Measurements from ENCODE around the gene ABR.

ABR gene

GRCh38 chr17:1042486-1042885 lies 137.3 kb downstream of the ABR start:
- DNase-seq, result no peak

- no peak for DNase-seq
Observed at GRCh38 chr17:1041746-1042145, 138.0 kb downstream of the ABR start.

DNA sequence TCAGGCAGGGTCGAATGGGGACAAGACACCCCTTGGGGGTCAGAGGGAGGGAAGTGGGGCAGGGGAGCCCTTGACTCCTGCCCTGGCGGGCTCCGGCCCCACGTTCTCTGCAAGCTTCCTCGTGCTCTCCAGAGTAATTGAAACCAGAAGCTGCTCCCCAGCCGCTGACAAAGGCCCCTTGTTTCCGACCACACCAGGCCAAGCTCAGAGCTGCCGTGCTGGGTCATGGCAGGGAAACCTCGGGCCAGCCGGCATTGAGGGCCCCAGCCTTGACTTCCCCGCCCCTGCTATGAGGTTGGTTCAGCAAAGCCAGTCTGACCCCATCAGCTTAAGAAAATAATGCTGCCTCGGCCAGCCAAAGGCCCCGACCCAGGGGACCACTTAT lies 139.6 kb downstream of the ABR start:
- no peak for DNase-seq

- DNase-seq, result peak; percentile 45 to 47
Observed at GRCh38 chr17:1039511-1040215, 140.1 kb downstream of the ABR start.

DNA sequence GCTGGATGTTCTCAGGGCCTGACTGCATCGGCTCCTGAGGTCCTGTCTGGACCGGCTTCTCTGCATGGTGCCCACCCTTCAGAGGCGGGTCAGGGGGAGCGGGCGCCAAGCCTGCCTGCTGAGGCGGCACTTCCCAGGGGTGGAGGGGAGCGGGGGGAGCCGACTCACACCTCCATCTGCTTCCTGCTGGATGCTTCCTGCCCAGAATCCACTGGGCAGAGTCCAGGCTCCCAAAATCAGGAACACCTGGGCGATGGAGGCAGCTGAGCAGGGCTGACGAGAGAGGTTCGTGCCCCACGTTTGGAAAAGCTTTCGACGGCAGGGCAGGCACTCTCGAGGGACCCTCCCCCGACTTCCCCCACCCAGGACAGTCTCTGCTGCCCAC lies 140.7 kb downstream of the ABR start:
- DNase-seq, result no peak

- DNase-seq, result no peak
Observed at GRCh38 chr17:1038459-1039122, 141.2 kb downstream of the ABR start.

- DNase-seq, result no peak
Observed at GRCh38 chr17:1037238-1037879, 142.4 kb downstream of the ABR start.

GRCh38 chr17:1036845-1037237 lies 142.9 kb downstream of the ABR start:
- no peak for DNase-seq

- DNase-seq, result no peak
Observed at GRCh38 chr17:1036171-1036844, 143.5 kb downstream of the ABR start.

- DNase-seq, result no peak
Observed at GRCh38 chr17:1035546-1036170, 144.1 kb downstream of the ABR start.

DNA sequence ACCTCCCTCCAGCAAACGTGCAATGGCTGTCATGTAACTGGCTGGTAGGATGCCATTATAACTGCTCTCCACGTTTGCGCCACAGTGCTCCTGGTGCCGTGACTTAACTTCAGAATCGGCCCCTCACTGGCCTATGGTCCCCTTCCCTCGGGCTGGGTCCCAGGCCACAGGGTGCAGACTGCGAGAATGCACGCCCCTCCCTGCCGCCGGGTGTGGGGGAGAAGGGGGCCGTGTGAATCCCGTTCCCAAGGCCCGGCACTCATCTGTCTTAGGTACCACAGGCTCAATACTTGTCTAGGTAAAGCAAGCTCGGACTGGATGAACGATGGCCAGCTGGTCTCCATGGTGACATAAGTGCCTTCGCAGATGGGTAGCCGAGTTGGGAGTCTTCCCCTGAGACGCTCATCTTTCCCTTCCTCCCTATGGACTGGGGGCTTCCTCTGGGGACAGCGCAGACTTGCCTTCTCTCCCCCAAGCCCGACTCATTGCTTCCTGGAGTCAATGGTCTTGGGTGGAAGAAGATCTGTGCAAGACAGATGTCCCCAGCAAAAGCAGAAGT lies 145.1 kb downstream of the ABR start:
- DNase-seq, result no peak

DNA sequence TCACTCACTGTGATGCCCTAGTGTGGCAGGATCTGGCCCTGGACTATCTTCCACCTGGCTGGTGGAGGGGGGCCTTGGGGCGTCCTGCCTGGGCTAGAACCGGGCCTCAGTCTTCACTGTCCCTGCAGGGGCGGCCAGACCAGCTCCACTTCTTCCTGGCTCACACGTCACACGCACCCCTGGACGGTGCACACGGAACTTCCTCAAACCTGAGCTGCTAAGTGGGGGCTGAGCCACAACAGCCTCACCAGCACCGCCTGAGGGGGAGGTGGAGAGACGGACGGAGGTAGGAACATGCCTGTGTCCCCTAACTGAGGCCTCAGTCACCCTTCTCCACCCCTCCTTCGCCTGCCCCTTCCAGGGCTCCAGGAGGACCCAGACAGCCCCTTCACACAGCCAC lies 146.3 kb downstream of the ABR start:
- peak; percentile 3 to 16 for DNase-seq

DNA sequence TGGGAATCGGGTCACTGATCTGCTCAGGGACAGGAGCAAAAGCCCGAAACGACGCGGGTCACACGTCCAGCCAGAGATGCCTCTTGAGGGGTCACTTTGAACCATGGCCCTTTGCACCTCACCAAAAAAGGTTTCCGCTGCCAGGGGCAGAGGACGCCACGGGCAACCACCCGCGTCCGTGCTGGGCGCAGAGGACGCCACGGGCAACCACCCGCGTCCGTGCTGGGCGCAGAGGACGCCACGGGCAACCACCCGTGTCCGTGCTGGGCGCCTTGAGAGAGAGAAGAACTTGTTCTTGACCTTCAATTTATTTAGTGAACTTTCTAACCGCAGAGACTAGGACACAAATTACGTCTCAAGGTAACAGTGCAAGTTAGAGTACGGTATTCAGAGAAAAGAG lies 147.4 kb downstream of the ABR start:
- no peak for DNase-seq

DNA sequence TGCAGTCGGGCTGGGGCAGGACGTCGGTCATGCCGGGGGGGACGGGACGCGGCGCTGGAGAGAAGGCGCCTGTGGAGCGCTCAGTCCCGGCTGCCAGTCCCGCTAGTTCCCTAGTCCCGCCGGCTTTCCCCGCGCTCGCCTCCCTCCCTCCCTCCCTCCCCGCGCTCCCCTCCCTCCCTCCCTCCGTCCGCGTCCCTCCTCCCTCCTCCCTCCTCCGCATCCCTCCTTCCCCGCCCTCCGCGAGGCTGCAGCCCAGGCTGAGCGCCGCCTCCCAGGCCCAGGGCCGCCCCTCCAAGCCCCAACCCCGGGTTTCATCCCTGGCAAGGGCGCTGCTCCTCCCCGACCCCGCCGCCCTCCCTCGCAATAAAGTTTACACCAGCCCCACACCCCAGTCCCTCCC lies 148.1 kb downstream of the ABR start:
- no peak for DNase-seq

DNA sequence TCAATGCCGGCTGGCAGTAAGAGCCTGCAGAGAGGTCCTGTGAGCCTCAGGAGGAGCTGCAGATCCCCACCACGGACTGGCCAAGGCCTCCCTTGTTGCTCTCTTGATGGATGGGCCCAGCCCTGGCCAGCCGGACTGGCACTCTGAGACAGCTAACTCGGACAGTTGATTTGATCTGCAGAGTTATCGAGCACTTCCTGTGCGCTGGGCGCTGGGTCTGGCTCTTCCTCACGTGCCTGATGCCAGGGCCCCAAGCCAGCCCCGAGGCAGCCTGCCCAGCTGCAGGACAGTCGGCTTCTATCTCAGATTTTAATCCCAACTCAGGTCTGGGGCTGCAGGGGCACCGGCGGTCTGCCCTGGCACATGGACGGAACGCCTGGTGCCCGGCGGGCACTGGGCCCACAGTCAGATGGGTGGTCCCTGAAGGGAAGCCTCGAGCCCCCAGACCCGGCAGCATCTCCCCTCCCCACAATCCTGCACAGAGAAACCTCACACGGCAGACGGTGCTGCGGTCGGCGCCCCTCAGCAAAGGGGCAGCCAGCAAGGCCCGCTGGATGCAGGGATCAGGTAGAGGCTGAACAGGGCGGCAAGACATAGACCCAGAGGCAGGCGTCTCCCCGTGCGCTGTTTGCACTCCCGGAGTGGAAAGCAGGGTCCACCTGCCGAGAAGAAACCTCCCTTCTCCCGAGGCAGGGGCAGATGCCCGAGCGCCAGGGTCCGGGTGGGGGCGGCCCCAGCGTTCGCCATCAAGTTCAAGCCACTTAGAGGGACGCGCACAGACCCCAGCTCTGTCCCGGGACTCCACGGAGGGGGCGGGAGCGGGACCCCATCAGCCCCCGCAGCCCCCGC lies 148.9 kb downstream of the ABR start:
- DNase-seq, result no peak

GRCh38 chr17:1029922-1030644 lies 149.7 kb downstream of the ABR start:
- DNase-seq, result no peak

DNA sequence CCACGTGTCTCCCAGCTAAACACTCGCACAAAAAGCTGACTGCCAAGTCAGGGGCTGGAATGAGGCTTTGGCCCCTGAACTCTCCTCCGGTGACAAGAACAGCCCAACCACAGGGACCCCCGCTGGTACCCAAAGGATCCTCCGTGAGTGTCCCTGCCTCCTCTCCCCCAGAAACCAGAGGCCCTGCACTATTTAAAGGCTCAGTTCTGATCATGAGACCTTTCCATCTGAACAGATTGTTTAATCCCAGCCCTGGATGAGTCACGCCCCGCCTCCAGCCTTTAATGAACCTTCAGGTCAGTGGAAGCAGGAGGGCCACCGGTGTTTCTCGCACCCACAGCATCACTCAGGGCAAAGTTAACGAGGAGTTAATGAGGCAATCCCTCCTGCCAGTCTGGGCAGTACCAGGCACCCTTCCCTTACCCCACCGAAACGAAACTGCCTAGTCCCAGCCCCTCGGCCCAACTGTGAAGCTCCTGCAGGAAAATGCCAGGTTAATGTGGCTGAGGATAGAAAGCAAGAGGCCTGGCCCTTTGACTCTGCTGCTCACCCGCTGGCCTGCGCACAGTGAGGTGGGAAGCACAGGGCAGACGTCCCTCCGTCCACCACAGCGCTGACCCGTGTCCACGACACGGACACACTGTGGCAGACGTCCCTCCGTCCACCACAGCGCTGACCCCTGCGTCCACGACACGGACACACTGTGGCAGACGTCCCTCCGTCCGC lies 150.4 kb downstream of the ABR start:
- DNase-seq, result no peak

DNA sequence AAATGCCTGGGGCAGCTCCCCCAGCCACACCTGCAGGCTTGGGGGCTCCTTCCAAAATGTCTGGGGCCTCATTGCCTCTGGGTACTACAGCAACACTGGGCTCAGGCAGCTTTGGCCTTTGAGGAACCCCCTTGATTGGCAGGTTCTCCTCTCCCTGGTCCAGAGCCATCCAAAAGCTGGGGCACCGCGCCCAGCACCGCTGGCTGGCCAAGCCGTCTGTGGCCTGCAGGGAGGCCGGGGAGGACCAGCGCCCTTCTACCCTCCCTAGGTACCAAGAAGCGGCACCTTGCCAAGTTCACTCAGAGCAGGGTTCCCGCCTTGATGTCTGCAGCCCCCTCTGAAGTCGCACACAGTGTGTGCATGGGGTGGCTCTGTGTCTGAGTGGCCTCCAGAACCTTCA lies 152.7 kb downstream of the ABR start:
- no peak for DNase-seq

DNA sequence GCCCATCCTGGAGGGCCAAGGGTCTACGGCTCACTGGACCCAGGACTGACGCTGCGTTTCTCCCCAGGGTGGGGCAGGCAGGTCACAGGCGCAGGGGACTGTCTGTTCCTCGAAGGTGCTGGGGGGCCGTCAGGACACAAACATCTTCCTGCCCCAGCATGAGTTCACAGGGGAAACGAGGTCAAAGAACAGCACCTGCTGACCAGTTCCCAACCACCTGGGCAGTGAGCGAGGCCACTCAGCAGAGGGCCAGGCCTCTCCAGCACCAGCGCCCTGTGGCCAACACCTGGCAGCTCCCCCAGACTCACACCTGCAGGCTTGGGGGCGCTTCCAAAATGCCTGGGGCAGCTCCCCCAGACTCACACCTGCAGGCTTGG lies 153.2 kb downstream of the ABR start:
- no peak for DNase-seq

- DNase-seq, result no peak
Observed at GRCh38 chr17:1025733-1026598, 153.8 kb downstream of the ABR start.

All from Kasumi-1 (cell line).